ENCODE measurements around the gene CD84. TPM values are rescaled to one million over a fixed set of nuclear protein-coding genes. Genes with fewer than 3 reads are reported as not detected.
"Not testable (repeated sequence)": the region's sequence is repeated elsewhere in the genome, so short reads cannot be mapped to it uniquely, and the experiment has no call there.

The CD84 gene
- total RNA-seq (2014; rRNA removed) (not detected in 2 replicates), Bru-seq, nascent RNA (not detected), BruChase-seq, experiment 1, labeled RNA remaining after a 6-hour chase (not detected), BruChase-seq, experiment 2, labeled RNA remaining after a 2-hour chase (not detected)
- long read RNA-seq = 0 reads

- TF ChIP-seq CTCF (conservative IDR thresholded peaks at IDR 0.05; ENCODE audit: low read depth, low read length) (no peak), EZH2phosphoT487 (IDR thresholded peaks at IDR 0.05; ENCODE audit: borderline replicate concordance, low read length) (no peak), EZH2 (IDR thresholded peaks at IDR 0.05; ENCODE audit: low read length, unreplicated experiment) (no peak)
- Histone ChIP-seq H3K79me2 (ENCODE audit: low read length) (no peaks in the 10 kb centered on the region), H3K9me2 (replicated peaks; ENCODE audit: low read length) (no peaks in the 10 kb centered on the region), H3K4me2 (ENCODE audit: low read length) (no peak within 1 kb of the TSS), H3K27me3 (ENCODE audit: low read length) (peaks cover 28% of the 10 kb centered on the region), H3K9ac (ENCODE audit: low read length) (no peak within 1 kb of the TSS), H3K27ac (ENCODE audit: low read length) (no peak within 1 kb of the TSS), H4K20me1 (ENCODE audit: low read length) (no peaks in the 10 kb centered on the region), H3F3A (ENCODE audit: low read length, unreplicated experiment) (no peaks in the 10 kb centered on the region), H3K36me3 (ENCODE audit: low read depth, low read length) (no peaks in the 10 kb centered on the region), H2AFZ (ENCODE audit: low read length) (no peak within 1 kb of the TSS), H3K9me3 (ENCODE audit: low read length) (no peaks in the 10 kb centered on the region), H3K4me3 (ENCODE audit: low read length) (no peak within 1 kb of the TSS), H3K4me1 (ENCODE audit: insufficient read depth, low read length) (no peaks in the 10 kb centered on the region)
- BruUV-seq (replicated peaks) = no TSS peak
- intact Hi-C loops (cut with micrococcal nuclease) = no loop called here
- POLR2A ChIA-PET (ENCODE audit: unreplicated experiment) = no interaction called here
- ATAC-seq (no peak), DNase-seq (no peak)
- CTCF ChIA-PET = no interaction called here
These were observed at the start of gene CD84 for GRCh38 chr1:160579216-160579701. Gene CD84, minus strand, starts transcription at chr1:160579496. Its CDS starts 59 bp downstream, at chr1:160579437.

- no peaks in the 10 kb centered on the region for H4K20me1 ChIP-seq (ENCODE audit: low read length)
- no peak overlapping the region for H2AFZ ChIP-seq (ENCODE audit: low read length)
- CTCF ChIA-PET = no interaction called here
- no peak overlapping the region for H3K4me3 ChIP-seq (ENCODE audit: low read length)
- no TSS peak for BruUV-seq (replicated peaks)
- no peak overlapping the region for H3K4me2 ChIP-seq (ENCODE audit: low read length)
- no peak for DNase-seq
- intact Hi-C loops (cut with micrococcal nuclease) = no loop called here
- no peak for TF ChIP-seq EZH2phosphoT487 (IDR thresholded peaks at IDR 0.05; ENCODE audit: borderline replicate concordance, low read length)
- TF ChIP-seq EZH2 (IDR thresholded peaks at IDR 0.05; ENCODE audit: low read length, unreplicated experiment) = no peak
- no peak for TF ChIP-seq CTCF (conservative IDR thresholded peaks at IDR 0.05; ENCODE audit: low read depth, low read length)
- no peaks in the 10 kb centered on the region for H3K9me2 ChIP-seq (replicated peaks; ENCODE audit: low read length)
- no peak overlapping the region for H3K27ac ChIP-seq (ENCODE audit: low read length)
- ATAC-seq = no peak
- H3K27me3 ChIP-seq (ENCODE audit: low read length) = peaks cover 91% of the 10 kb centered on the region
- H3K36me3 ChIP-seq (ENCODE audit: low read depth, low read length) = no peaks in the 10 kb centered on the region
- no peaks in the 10 kb centered on the region for H3K9me3 ChIP-seq (ENCODE audit: low read length)
- POLR2A ChIA-PET (ENCODE audit: unreplicated experiment) = no interaction called here
- H3F3A ChIP-seq (ENCODE audit: low read length, unreplicated experiment) = no peaks in the 10 kb centered on the region
- no peak overlapping the region for H3K9ac ChIP-seq (ENCODE audit: low read length)
- H3K79me2 ChIP-seq (ENCODE audit: low read length) = no peaks in the 10 kb centered on the region
- H3K4me1 ChIP-seq (ENCODE audit: insufficient read depth, low read length) = no peaks in the 10 kb centered on the region
These were observed 49.5 kb upstream of the CD84 start for GRCh38 chr1:160628799-160629263.

GRCh38 chr1:160627677-160628289, 48.5 kb upstream of the CD84 start:
- ATAC-seq; CTCF ChIA-PET; BruUV-seq (replicated peaks); H3K9me2 ChIP-seq (replicated peaks; ENCODE audit: low read length); H3K36me3 ChIP-seq (ENCODE audit: low read depth, low read length); H3F3A ChIP-seq (ENCODE audit: low read length, unreplicated experiment); POLR2A ChIA-PET (ENCODE audit: unreplicated experiment); DNase-seq; H3K27ac ChIP-seq (ENCODE audit: low read length); H3K79me2 ChIP-seq (ENCODE audit: low read length); H3K9ac ChIP-seq (ENCODE audit: low read length); H3K4me3 ChIP-seq (ENCODE audit: low read length); intact Hi-C loops (cut with micrococcal nuclease); H2AFZ ChIP-seq (ENCODE audit: low read length); H3K4me2 ChIP-seq (ENCODE audit: low read length); H3K9me3 ChIP-seq (ENCODE audit: low read length); H3K4me1 ChIP-seq (ENCODE audit: insufficient read depth, low read length); H4K20me1 ChIP-seq (ENCODE audit: low read length): not testable (repeated sequence)
- H3K27me3 ChIP-seq (ENCODE audit: low read length) = peaks cover 89% of the 10 kb centered on the region

Measured in PC-3 (cell line).